Activated CD4-positive, alpha-beta T cell treated with anti-CD3 and anti-CD28 coated beads, Interleukin-2, Interleukin-4, amounts not matched to agents 100 ng/mL and 50 ng/mL, durations not matched to agents 16 hours and 8 hours (primary cell): Measurements from ENCODE around the gene VCL.

Source experiments
- DNase-seq: peaks from one replicate; pipeline ENCODE4 v3.0.0-alpha.2; 2020; ENCODE audit warnings: low spot score

VCL gene

DNA sequence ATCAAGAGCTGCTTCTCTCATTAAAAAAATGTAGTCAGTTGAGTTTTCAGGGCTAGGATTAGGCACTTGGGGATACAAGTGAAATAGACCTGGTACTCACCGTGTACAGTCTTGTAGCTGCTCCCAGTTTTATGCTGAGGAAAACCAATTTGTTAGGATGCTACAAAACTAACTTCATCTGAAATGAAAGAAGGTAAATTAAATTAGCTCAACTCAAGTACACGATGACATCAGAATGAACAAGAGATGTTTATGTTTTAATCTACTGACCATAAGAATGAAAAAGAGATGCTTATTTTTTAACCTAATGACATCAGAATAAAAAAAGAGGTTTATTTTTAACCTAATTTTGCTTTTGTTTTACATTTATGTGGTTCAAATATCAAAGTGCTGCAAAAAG is 79.0 kb downstream of the VCL start:
- DNase-seq, result no peak

DNA sequence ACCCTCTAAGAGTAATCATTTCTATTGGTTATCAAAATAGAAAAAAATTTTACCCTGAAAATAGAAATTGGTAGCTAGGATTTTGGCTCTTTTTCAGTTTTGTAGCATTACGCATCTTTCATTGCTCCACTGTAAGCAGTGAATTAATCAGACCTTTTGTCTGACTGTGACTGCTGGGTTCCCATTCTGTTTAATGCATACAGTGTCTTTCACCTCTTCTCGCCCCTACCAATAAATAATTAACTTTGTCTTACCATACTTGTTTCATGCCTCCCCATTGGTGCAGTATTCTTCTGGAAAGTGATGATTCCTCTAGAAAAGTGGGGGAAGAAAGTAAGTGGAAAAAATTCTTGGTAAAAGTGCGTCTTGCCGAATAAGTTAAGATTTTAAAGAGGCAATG is 79.5 kb downstream of the VCL start:
- DNase-seq, result no peak

DNA sequence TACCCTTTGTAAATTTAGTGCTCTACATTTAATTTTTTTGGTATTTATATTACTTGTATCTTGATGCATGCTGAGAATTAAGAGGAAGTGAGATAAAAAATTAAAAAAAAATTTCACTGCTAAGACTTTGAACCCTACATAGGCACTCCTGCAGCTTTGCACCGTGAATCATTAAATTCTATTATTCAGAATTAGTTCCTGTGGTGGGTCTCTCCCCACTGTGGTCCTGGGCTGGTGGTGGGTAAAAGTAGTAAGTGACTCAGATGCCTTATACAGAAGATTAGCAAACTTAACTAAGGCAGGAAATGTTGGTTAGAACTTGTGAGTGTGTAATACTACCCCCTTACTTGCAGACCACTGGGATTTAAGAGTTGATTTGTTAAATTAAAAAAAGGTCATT is 80.1 kb downstream of the VCL start:
- peak; percentile 70 for DNase-seq

DNA sequence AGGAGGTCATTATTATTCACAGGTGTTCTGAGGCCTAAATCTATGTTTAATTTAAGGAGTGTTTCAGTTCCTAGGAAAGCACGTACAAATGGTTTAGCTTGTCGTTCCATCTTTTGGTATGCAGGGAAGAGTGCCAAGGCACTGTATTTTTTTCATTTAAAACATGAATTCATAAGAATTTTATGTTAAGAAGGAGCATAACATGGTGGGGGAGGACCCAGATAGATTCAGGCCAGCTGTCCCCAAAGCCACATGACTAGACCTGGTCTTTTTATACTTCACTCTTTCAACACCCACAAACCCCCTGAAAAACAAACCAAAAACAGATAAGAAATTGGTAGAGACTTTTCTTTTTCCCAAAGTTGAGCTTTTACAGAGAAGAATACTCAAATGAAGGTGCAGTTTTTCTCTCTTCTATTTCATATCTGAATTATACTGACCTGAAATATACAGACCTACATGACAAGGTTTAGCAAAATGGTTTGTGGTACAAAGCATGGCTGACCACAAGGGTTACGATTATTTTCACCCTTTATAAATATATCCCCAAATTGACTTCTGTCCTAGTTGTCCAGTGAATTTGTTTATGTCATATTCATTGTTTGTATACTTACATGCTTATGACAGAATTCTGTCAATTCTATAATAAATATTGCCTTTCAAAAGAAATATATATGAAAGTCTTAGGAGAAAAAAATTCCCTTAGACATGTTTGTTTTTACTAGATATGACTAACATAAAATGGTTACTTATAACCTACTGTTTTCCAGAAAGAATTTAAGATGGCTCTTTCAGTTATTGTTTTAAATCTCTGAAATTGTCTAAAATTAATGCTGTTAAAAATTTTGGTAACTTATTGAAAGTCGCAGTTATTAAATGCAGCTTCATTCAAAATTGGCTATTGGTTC is 81.4 kb downstream of the VCL start:
- DNase-seq, result no peak

DNA sequence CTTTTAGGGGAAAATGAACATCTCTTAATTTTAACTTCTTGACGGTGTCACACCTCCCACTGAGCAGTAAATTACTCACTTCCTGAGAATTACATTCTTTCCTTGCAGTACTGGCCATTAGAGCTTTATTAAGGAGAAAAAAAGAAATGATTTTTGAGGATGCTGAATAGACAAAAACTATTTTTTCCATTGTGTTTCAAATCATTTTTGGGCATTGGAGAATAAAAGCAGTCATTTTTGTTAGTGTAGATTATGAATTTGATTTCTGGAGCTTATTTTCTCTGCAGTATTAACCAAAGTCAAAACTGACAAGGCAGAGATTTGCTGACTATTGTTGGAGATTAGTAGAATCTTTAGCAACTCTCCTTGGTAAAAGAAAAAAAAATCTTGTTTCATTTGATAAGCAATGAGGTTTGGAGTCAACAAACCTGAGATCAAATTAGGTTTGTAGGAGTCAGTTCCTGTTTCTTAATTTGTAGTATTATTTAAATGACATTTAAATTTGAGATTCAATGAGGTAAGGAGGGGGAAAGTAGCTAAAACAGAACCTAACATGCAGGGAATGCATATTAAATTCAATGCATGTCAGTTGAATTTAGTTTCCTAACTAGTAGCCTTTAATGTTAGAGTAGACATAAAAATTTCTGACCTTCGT is 82.1 kb downstream of the VCL start:
- DNase-seq, result no peak

DNA sequence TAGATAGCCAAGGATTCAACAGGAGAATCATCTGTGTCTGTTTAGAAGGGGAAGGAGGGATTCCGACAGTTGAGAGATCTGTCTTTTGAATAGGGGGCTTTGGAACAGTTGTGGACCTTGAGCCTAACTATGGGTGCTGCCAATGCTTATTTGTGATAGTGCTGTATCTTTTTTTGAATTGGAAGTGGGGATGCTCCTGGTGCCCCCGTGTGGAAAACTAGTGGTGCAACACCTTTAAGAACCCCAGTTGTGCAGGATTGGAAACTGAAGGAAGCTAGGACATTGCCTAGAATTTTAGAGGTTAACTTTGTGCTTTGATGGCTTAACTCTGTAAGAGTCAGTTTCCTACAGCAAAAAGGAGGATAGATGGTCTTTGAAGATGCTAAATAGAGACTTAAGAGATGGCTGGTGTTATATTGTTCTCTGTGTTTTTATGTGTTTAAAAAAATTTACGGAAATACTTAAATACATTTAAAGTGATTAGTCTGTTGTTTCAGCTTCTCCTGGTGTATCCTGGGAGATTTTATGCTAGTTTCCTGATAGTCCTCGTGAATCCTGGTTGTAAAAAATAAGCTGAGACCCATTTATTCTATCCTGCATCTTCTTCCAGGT is 83.4 kb downstream of the VCL start:
- peak; percentile 52 for DNase-seq

DNA sequence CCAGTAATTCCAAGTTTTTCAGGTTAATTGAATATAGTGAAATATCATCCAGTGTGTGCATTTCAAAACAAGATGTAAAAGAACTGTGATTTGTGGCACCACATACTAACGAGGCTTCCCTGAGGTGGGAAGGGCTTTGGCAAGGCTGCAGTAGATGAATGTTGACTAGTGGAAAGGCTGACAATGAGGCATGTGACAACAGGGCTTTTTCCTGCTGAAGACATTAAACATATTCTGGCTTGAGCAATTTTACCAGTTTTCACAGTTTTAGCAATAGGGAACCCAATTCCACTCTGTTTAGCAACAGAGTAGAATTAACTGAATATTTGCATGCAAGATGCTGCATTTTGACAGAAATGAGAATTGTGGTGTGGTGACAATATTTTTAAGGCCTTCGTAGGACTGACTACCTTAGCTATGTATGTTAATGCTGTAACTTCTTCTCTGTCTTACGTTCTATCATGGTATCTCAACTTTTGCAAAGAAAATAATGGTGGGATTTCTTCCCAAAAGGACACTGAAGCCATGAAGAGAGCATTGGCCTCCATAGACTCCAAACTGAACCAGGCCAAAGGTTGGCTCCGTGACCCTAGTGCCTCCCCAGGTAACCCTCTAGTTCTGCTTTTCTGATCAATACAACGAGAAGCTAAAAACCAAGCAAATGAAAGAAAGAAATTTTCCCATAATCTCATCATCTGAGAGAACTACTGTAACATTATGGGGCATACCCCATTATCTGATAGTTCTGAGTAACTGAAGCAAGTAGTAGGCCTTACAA is 84.2 kb downstream of the VCL start:
- DNase-seq, result no peak

DNA sequence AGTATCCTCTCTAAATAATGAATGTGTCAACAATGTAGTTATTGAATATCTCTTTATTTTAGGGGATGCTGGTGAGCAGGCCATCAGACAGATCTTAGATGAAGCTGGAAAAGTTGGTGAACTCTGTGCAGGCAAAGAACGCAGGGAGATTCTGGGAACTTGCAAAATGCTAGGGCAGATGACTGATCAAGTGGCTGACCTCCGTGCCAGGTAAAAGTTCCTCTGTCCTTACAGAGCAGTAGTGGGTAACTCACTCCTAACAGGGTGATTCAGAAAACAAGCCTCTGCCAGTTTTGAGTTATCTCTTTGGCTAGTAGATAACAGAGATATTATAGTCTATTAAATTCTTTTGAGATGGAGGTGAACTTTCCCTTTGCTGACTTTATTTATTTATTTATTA is 85.4 kb downstream of the VCL start:
- no peak for DNase-seq

DNA sequence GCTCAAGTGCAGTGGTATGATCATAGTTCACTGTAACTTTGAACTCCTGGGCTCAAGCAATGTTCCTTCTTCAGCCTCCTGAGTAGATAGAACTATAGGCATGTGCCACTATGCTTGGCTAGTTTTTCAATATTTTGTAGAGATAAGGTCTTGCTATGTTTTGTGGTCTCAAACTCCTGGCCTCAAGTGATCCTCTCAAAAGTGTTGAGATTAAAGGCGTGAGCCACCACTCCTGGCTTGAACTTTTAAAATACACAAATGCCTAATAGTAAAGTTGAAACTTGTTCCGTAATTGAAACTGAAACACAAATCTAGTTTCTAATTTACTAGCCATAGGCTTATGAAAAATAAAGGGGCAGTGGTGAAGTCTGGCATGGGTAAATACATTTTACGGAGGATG is 87.0 kb downstream of the VCL start:
- peak; percentile 69 for DNase-seq

DNA sequence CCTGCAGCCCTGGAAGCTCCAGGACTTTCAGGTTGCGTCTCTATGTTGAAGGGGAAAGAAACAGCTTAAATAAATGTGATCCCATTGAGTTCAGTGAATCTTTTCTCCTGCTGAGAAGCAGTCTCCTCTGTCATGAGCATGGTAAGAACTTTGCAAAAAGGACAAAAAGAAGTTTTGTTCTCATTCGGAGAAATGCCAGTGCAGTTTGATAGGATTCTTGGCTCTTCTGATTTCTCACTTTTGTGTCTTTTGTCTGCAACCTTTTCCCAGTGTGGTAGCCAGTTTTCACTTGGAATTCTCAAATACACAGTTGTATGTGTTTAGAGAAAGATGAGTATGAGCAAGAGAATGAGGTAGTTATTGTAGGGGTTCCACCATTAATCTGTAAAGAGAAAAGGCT is 88.4 kb downstream of the VCL start:
- DNase-seq, result no peak

DNA sequence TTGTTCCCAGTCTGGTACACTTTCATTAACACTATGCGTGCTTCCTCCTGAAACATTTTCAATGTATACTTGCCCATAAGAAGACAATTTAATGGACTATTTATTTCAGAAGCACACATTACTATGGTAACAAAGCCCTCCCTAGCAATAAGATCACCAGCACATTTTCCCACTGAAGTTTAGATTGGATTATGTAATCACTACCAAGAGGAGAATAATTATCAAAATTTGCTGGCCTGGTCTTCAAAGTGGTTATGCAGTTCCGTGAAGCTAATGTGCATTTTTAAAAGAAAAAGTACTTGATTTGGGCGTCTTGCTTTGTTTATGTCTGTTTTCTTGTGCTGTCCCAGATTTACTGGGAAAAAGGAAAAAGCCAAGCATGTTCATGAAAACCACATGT is 90.8 kb downstream of the VCL start:
- no peak for DNase-seq

DNA sequence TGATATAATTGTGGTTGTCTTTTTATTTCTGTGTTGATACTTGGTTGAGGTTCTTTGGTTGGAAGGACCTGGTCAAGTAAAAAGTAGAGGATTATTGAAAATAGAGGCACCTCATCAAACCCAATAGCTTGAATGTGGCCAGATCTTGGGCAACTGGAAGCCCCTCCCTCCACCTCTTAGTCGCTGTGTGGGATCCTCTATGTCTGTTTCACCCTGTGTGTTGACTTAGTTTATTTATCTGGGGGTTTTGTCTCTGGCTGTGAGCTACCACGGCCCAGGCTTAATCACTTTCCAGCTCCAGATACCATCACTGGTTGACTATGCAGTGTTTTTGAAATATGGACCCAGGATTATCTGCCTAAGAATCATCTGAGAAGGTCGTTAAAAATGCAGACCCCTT is 94.5 kb downstream of the VCL start:
- DNase-seq, result no peak

DNA sequence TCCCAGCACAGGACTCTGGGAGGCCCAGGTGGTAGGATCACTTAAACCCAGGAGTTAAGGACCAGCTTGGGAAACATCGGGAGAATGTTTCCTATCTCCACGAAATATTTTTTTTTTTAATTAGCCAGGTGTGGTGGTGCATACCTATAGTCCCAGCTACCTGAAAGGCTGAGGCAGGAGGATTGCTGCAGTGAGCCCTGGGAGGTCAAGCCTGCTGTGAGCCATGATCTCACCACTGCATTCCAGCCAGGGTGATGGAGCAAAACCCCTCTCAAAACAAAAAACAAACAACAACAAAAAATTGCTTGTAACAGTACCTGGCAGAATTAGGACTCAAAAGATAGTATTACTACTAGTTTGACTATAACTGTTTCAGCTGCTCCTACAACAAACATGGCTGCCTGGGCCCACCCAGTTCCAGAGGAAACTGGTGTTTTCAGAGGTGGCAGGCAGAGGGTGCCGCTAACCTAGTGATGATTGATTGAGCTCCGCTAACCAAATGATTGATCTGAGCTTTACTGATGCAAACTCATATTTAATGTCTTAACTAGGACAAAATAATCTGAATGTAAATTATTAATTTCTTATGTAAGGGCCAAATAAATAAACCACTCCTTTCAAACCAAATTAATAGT is 95.7 kb downstream of the VCL start:
- DNase-seq, result no peak

DNA sequence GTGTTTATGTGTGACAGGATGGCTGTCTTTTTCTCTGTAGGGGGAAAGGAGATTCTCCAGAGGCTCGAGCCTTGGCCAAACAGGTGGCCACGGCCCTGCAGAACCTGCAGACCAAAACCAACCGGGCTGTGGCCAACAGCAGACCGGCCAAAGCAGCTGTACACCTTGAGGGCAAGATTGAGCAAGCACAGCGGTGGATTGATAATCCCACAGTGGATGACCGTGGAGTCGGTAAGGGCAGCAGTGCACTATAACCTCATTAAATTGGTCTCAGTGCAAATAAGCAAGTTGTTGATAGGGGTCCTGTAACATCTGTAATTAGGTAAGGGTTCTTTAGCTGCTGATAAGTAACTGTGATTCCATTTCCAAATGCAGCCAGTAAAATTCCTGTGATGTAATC is 96.3 kb downstream of the VCL start:
- DNase-seq, result no peak

DNA sequence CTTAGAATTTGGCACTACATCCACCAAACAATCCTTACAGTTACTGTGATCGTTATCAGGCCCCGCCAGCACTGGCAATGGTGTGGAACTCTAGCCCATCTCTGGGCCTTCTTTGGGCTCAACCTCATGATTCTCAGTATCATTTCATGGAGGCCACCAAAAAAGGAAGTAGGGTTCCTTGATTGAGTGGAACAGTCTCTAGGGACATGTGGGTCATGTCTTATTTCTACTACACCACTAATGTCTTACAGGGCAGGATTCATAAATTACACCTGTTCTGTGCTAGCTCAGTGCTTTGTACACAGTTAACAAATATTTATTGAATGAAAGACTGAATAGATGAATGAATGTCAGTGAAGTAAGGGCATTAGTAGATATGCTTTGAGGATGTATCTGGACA is 98.9 kb downstream of the VCL start:
- no peak for DNase-seq

DNA sequence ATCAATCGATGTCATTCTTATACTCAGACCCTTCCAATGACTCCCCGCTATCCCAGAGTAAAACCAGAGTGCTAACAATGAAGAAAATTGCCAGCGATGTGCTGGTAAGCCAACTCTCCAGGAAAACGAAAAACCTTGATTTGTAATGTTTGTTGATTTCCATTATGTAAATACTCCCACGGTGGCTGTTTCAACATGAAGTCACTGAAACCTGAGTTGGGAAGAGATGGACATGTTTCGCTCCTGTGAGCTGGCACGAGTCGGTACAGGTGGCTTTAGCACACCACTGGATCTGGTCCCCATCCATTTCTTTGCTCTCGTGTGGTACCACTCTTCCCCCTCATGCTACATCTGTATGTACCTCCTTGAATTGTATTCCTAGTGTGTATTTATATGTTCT is 99.9 kb downstream of the VCL start:
- DNase-seq, result no peak

DNA sequence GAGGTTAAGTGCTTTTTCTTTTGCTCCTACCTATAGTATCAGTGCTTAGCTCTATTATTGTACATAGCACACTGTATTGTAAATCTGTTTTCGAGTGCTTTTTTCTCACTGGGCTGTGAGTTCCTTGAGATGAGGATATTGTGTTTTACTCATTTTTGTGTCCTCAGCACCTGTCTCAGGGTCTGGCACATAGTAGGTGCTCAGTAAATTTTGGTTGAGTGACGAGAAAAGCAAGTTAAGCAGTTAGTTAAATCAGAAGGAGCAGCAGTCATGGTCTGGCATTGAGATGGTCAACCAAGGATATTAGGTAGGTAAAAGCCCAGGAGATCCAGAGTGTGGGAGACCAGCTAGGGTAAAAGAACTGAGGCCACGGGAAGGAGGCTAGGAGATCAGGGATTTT is 101.5 kb downstream of the VCL start:
- DNase-seq, result no peak

DNA sequence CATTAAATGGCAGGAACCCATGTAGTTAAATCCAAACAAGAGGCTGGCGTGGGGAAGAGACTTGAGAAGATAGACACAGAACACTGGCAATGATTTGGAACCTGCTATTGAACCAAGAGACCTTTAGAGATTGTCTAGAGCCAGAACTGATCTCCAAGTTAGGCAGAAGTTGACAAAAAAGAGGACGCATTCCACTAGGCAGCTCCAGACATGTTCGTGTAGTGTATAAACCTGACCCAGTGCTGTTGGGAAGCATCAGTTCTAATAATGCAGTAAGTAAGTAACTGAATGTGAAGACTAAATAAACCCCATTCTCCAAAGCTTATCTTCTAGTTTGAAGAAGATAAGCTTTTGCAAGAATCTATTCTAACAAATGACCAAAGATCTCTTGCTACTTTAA is 101.9 kb downstream of the VCL start:
- DNase-seq, result no peak

DNA sequence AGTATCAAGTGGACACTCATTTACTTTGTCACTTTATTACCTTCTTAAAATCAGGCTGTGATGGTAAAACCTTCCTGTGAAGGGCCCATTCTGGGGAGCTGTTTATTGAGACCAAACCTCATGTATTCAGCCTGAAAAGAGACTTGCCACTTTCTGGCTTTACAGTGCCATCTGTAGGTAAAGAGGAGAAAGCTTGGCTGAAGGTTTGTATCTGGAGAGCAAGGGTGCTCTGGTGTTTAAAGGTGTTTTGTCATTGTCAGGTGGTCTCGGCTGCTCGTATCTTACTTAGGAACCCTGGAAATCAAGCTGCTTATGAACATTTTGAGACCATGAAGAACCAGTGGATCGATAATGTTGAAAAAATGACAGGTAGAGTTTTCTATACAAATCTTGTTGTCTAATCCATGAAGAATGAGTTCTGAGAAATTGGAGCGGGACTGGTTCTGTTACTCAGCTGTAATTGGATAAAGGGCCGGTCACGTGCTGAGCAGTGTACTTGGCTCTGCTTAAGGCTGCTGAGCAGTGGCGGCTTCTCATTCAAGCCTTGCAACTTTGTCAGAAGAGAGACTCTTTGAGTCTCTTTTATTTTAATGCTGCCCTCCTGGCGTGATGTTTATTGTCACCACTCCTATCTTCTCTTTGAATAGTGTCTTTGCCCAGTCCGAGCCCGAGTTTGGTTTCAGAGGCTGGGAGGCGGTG is 105.8 kb downstream of the VCL start:
- peak; percentile 38 for DNase-seq

DNA sequence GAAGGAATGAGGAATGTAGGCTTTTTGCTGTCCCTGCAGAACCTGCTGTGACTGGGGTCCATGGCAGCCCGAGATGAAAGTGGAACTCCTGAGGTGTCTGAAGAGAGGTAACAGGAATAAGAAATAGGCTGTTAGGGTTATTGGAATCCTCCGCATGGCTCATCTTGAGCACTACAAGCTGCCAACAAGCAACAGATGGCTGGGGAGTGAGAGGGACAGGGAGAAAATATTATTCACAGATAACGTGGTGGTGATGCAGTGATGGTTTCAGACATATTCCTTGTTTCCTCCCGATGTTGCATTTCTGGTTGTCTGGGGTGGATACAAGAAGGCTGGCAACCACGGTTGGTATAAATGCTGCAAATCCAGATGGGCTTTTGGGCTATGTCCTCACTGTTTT is 106.6 kb downstream of the VCL start:
- DNase-seq, result no peak

DNA sequence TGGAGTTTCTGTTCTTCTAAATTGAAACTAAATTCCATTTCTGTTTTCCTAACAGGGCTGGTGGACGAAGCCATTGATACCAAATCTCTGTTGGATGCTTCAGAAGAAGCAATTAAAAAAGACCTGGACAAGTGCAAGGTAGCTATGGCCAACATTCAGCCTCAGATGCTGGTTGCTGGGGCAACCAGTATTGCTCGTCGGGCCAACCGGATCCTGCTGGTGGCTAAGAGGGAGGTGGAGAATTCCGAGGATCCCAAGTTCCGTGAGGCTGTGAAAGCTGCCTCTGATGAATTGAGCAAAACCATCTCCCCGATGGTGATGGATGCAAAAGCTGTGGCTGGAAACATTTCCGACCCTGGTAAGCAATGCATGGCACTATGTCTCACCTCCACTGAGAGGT is 107.1 kb downstream of the VCL start:
- no peak for DNase-seq
